Smooth muscle cell (in vitro differentiated cells): ENCODE measurements around the gene CST3. TPM values are rescaled to one million over a fixed set of nuclear protein-coding genes. Genes with fewer than 3 reads are reported as not detected.

Experiments used
- DNase-seq: peaks from one replicate; lab custom pipeline; 2025; ENCODE audit not compliant: unreplicated experiment; lab: John Stamatoyannopoulos, UW
- H2AFZ ChIP-seq: fragments of 200-600 bp; sonication (generic); 2 replicates; pipeline ENCODE4 v1.6.0; 2016; ENCODE audit warnings: antibody characterized with exemption, low read depth, mild to moderate bottlenecking
- H3F3A ChIP-seq: fragments of 200-600 bp; sonication (generic); 2 replicates; pipeline ENCODE4 v1.6.0; 2017; ENCODE audit warnings: antibody characterized with exemption, low read depth
- H3K27ac ChIP-seq: fragments of 200-600 bp; sonication (generic); 2 replicates; pipeline ENCODE4 v1.5.1; 2016; ENCODE audit warnings: low read depth, mild to moderate bottlenecking
- H3K27me3 ChIP-seq: fragments of 200-600 bp; sonication (generic); 2 replicates; pipeline ENCODE4 v1.6.1; 2016; ENCODE audit warnings: low read depth, mild to moderate bottlenecking
- H3K36me3 ChIP-seq: fragments of 200-600 bp; sonication (generic); 2 replicates; pipeline ENCODE4 v1.5.1; 2016; ENCODE audit warnings: low read depth
- H3K4me1 ChIP-seq: fragments of 200-600 bp; sonication (generic); 2 replicates; pipeline ENCODE4 v1.5.1; 2016; ENCODE audit warnings: low read depth
- H3K4me2 ChIP-seq: fragments of 200-600 bp; sonication (generic); 2 replicates; pipeline ENCODE4 v1.6.0; 2016; ENCODE audit warnings: mild to moderate bottlenecking
- H3K4me3 ChIP-seq: fragments of 200-600 bp; sonication (generic); 2 replicates; pipeline ENCODE4 v1.5.1; 2016; ENCODE audit warnings: mild to moderate bottlenecking
- H3K79me2 ChIP-seq: fragments of 200-600 bp; sonication (generic); 2 replicates; pipeline ENCODE4 v1.6.0; 2016; ENCODE audit warnings: low read depth, mild to moderate bottlenecking
- H3K9ac ChIP-seq: fragments of 200-600 bp; sonication (generic); 2 replicates; pipeline ENCODE4 v1.6.0; 2016; ENCODE audit warnings: low read depth
- H3K9me3 ChIP-seq: fragments of 200-600 bp; sonication (generic); replicated peaks from 2 replicates; pipeline ENCODE4 v1.5.1; 2016; ENCODE audit warnings: low read depth
- H4K20me1 ChIP-seq: fragments of 200-600 bp; sonication (generic); 2 replicates; pipeline ENCODE4 v1.6.0; 2016; ENCODE audit warnings: low read depth
- WGBS: methylation state at CpG from one replicate; pipeline ENCODE4 v1.1.7; 2016; ENCODE audit warnings: low lambda C conversion rate; 5-methylcytosine and 5-hydroxymethylcytosine counted together
- polyA plus RNA-seq: library from polyadenylated mRNA; unstranded; fragments of >200 nt; fragmentation: Nextera tagmentation; extraction: Ambion mirVana; gene quantifications from 2 replicates; pipeline ENCODE4 v1.2.1, GENCODE V29; 2016
- total RNA-seq: library from RNA; depleted of rRNA; stranded (reverse); fragments of >200 nt; gene quantifications from 2 replicates; pipeline ENCODE4 v1.2.3, GENCODE V29; 2014
- TF ChIP-seq, protein P1 (sequence below): fragments of 200-600 bp; sonication (generic); IDR thresholded peaks from 2 replicates; pipeline ENCODE4 v1.5.1; 2017; ENCODE audit warnings: borderline replicate concordance, mild to moderate bottlenecking, antibody characterized with exemption; ENCODE audit not compliant: insufficient read depth, poor library complexity, severe bottlenecking

Gene CST3
- total and polyA plus RNA-seq, 2 experiments from 2014 or later, result 170 to 338 TPM

GRCh38 chr20:23586735-23587525, 50.8 kb downstream of the CST3 start:
- H4K20me1 ChIP-seq, result no peaks in the 10 kb centered on the region
- no peak overlapping the region for H3K4me2 ChIP-seq
- no peaks in the 10 kb centered on the region for H3K79me2 ChIP-seq
- H3K9me3 ChIP-seq, result no peaks in the 10 kb centered on the region
- no peak overlapping the region for H3K9ac ChIP-seq
- H3K4me1 ChIP-seq, result no peaks in the 10 kb centered on the region
- TF ChIP-seq, protein P1, sequence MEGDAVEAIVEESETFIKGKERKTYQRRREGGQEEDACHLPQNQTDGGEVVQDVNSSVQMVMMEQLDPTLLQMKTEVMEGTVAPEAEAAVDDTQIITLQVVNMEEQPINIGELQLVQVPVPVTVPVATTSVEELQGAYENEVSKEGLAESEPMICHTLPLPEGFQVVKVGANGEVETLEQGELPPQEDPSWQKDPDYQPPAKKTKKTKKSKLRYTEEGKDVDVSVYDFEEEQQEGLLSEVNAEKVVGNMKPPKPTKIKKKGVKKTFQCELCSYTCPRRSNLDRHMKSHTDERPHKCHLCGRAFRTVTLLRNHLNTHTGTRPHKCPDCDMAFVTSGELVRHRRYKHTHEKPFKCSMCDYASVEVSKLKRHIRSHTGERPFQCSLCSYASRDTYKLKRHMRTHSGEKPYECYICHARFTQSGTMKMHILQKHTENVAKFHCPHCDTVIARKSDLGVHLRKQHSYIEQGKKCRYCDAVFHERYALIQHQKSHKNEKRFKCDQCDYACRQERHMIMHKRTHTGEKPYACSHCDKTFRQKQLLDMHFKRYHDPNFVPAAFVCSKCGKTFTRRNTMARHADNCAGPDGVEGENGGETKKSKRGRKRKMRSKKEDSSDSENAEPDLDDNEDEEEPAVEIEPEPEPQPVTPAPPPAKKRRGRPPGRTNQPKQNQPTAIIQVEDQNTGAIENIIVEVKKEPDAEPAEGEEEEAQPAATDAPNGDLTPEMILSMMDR, result no peak
- no peaks in the 10 kb centered on the region for H3K27me3 ChIP-seq
- 74% methylated on average over 13 of the region's 13 CpGs for WGBS
- no peaks in the 10 kb centered on the region for H3F3A ChIP-seq
- H3K27ac ChIP-seq, result no peak overlapping the region
- no peak for DNase-seq
- H3K4me3 ChIP-seq, result no peak overlapping the region
- no peaks in the 10 kb centered on the region for H3K36me3 ChIP-seq
- H2AFZ ChIP-seq, result no peak overlapping the region

GRCh38 chr20:23585808-23586734, 51.7 kb downstream of the CST3 start:
- no peaks in the 10 kb centered on the region for H3K79me2 ChIP-seq
- no peaks in the 10 kb centered on the region for H3K27me3 ChIP-seq
- no peaks in the 10 kb centered on the region for H3F3A ChIP-seq
- no peaks in the 10 kb centered on the region for H3K36me3 ChIP-seq
- no peaks in the 10 kb centered on the region for H3K9me3 ChIP-seq
- no peak overlapping the region for H3K27ac ChIP-seq
- no peak overlapping the region for H2AFZ ChIP-seq
- no peak for DNase-seq
- H3K4me1 ChIP-seq, result no peaks in the 10 kb centered on the region
- H4K20me1 ChIP-seq, result no peaks in the 10 kb centered on the region
- WGBS, result 91% methylated on average over 5 of the region's 5 CpGs
- H3K4me3 ChIP-seq, result no peak overlapping the region
- no peak overlapping the region for H3K4me2 ChIP-seq
- TF ChIP-seq, protein P1, result no peak
- no peak overlapping the region for H3K9ac ChIP-seq

- no peak for DNase-seq
- Histone ChIP-seq H3K4me1 (no peaks in the 10 kb centered on the region), H3K27me3 (no peaks in the 10 kb centered on the region), H4K20me1 (no peaks in the 10 kb centered on the region), H2AFZ (no peak overlapping the region), H3K4me2 (no peak overlapping the region), H3K9ac (no peak overlapping the region), H3K36me3 (no peaks in the 10 kb centered on the region), H3K79me2 (no peaks in the 10 kb centered on the region), H3K4me3 (no peak overlapping the region), H3K9me3 (no peaks in the 10 kb centered on the region), H3K27ac (no peak overlapping the region), H3F3A (no peaks in the 10 kb centered on the region)
- WGBS, result 90% methylated on average over 5 of the region's 5 CpGs
- TF ChIP-seq, protein P1, result no peak
Measured at GRCh38 chr20:23585449-23585807, 52.3 kb downstream of the CST3 start.
